HepG2 (cell line): ENCODE data around the gene ACOX3. TPM values are rescaled to one million over a fixed set of nuclear protein-coding genes. Genes with fewer than 3 reads are reported as not detected.

ENCODE experiments used
- ATAC-seq: fragments of 200-7000 bp; cut with Tn5 transposase; 3 replicates; pipeline ENCODE4 v1.9.1; 2020; ENCODE audit warnings: mild to moderate bottlenecking, moderate library complexity
- BruUV-seq: library from RNA; stranded (reverse); fragments of 400-500 nt; replicated peaks from 2 replicates; lab custom pipeline; 2021; lab: Mats Ljungman, UMichigan
- CTCF ChIA-PET: fragments of 300-600 bp; formaldehyde crosslinking; extraction: SDS; loops from one replicate; lab custom pipeline; 2021; ENCODE audit warnings: low total read pairs, inconsistent platforms, low intra/inter-chr PET ratio; lab: Yijun Ruan, JAX
- POLR2A ChIA-PET: fragments of 350-600 bp; sonication (Branson Sonifier 250); formaldehyde crosslinking; loops from one replicate; lab custom pipeline; 2020; ENCODE audit warnings: antibody characterized with exemption, inconsistent platforms; lab: Yijun Ruan, JAX
- DNase-seq: peaks from one replicate; pipeline ENCODE4 v3.0.0-alpha.2; 2015; ENCODE audit warnings: low spot score
- FAIRE-seq: peaks from 3 replicates; lab custom pipeline; 2011; peaks lifted over from hg19 to GRCh38; lab: Jason Lieb, UNC
- H2AFZ ChIP-seq: one replicate; pipeline ENCODE4 v1.6.1; 2011; ENCODE audit warnings: low read length, inconsistent platforms
- H3K27ac ChIP-seq: fragments of 300-600 bp; 3 replicates; pipeline ENCODE4 v1.8.0; 2011; ENCODE audit warnings: mixed run types, mild to moderate bottlenecking, mixed read lengths, low read length, inconsistent platforms; ENCODE audit not compliant: insufficient read depth; ENCODE audit errors: extremely low read length
- H3K27me3 ChIP-seq, 2 experiments: fragments of 200-600 bp in 1 of 2; 2 replicates in 1 of 2; 3 replicates in 1 of 2; pipeline versions ENCODE4 v1.6.0 to v1.8.0; 2011; ENCODE audit warnings: low read length in 2 of 2, mild to moderate bottlenecking in 2 of 2, moderate library complexity in 2 of 2, inconsistent platforms in 1 of 2; ENCODE audit not compliant: insufficient read depth in 2 of 2, control insufficient read depth in 1 of 2
- H3K36me3 ChIP-seq, 2 experiments: fragments of 200-600 bp in 1 of 2; replicated peaks in 1 of 2; 2 replicates in 1 of 2; 3 replicates in 1 of 2; pipeline versions ENCODE4 v1.5.1 to v1.8.0; 2011; ENCODE audit warnings: low read length in 2 of 2, inconsistent platforms in 1 of 2; ENCODE audit not compliant: insufficient read depth in 2 of 2, control insufficient read depth in 1 of 2
- H3K4me1 ChIP-seq: 2 replicates; pipeline ENCODE4 v1.5.1; 2012; ENCODE audit warnings: low read length, inconsistent platforms; ENCODE audit not compliant: insufficient read depth
- H3K4me2 ChIP-seq: 2 replicates; pipeline ENCODE4 v1.6.0; 2011; ENCODE audit warnings: low read depth, low read length, inconsistent platforms
- H3K4me3 ChIP-seq, 3 experiments: fragments of 200-600 bp in 1 of 3; sonication (generic), shearing (Covaris generic) in 1 of 3; replicated peaks in 1 of 3; 2 replicates each; pipeline ENCODE4 v1.5.1; 2011 to 2016; ENCODE audit warnings: low read length in 3 of 3, inconsistent platforms in 2 of 3, low read depth in 2 of 3, mild to moderate bottlenecking in 2 of 3, control low read depth in 1 of 3, mixed read lengths in 1 of 3; ENCODE audit not compliant: insufficient read depth in 1 of 3
- H3K79me2 ChIP-seq: one replicate; pipeline ENCODE4 v1.6.1; 2011; ENCODE audit warnings: low read length, inconsistent platforms; ENCODE audit not compliant: insufficient read depth
- H3K9ac ChIP-seq: 2 replicates; pipeline ENCODE4 v1.6.0; 2011; ENCODE audit warnings: mild to moderate bottlenecking, low read depth, low read length, inconsistent platforms; ENCODE audit not compliant: insufficient read depth
- H3K9me3 ChIP-seq: 2 replicates; pipeline ENCODE4 v1.5.1; 2012; ENCODE audit warnings: mild to moderate bottlenecking, low read length
- H4K20me1 ChIP-seq: 2 replicates; pipeline ENCODE4 v1.6.0; 2011; ENCODE audit warnings: inconsistent platforms, mild to moderate bottlenecking, low read length, moderate library complexity; ENCODE audit not compliant: insufficient read depth
- ARHGAP35 ChIP-seq: sonication (generic); formaldehyde crosslinking; IDR thresholded peaks from 2 replicates; pipeline ENCODE4 v1.9.0; 2022; ENCODE audit warnings: mild to moderate bottlenecking, inconsistent platforms, moderate library complexity, missing genetic modification reagents, borderline replicate concordance
- FLYWCH1 ChIP-seq: sonication (generic); formaldehyde crosslinking; IDR thresholded peaks from 2 replicates; pipeline ENCODE4 v1.8.1; 2023; ENCODE audit warnings: mild to moderate bottlenecking, missing genetic modification reagents
- ZNF34 ChIP-seq: sonication (generic); formaldehyde crosslinking; IDR thresholded peaks from 2 replicates; pipeline ENCODE4 v1.4.0; 2020; ENCODE audit warnings: mild to moderate bottlenecking, missing genetic modification reagents, borderline replicate concordance
- ZNF607 ChIP-seq: sonication (generic); formaldehyde crosslinking; IDR thresholded peaks from 2 replicates; pipeline ENCODE4 v1.5.1; 2020; ENCODE audit warnings: missing genetic modification reagents, mild to moderate bottlenecking, borderline replicate concordance
- WGBS: methylation state at CpG from one replicate; pipeline ENCODE4 v1.1.6; 2017; ENCODE audit warnings: low lambda C conversion rate; 5-methylcytosine and 5-hydroxymethylcytosine counted together
- in situ Hi-C: cut with HindIII; loops from 2 replicates; pipeline ENCODE4 v1.10.0; 2017; ENCODE audit warnings: low pct_unique_long_range_greater_than_20kb; ENCODE audit not compliant: extremely low pct_ligation_motif_present
- intact Hi-C: fragments of 100-400 bp; cut with micrococcal nuclease; formaldehyde crosslinking; loops from one replicate; pipeline ENCODE4 v1.10.0; 2022; ENCODE audit not compliant: unreplicated experiment
- polyA plus RNA-seq, 8 experiments: library from polyadenylated mRNA; depleted of rRNA in 3 of 8; stranded (reverse) in 7 of 8; unstranded in 1 of 8; fragments of >200 nt; fragmentation: Illumina TruSeq in 4 of 8; extraction: Trizol in 4 of 8; gene quantifications; 2 replicates each; pipeline versions ENCODE4 v1.2.1 to v1.2.3, GENCODE V29; 2011 to 2016; ENCODE audit warnings: low read depth in 4 of 8, missing spikeins in 1 of 8, mixed read lengths in 1 of 8; ENCODE audit not compliant: insufficient read depth in 1 of 8
- total RNA-seq, 5 experiments: library from RNA; depleted of rRNA; stranded (reverse); fragments of >200 nt; fragmentation: Illumina TruSeq; extraction: Trizol; gene quantifications; 2 replicates each; pipeline ENCODE4 v1.2.3, GENCODE V29; 2016; ENCODE audit warnings: low read depth in 1 of 5
- TF ChIP-seq, protein P1 (sequence below): sonication (generic); formaldehyde crosslinking; IDR thresholded peaks from 2 replicates; pipeline ENCODE4 v1.9.0; 2021; ENCODE audit warnings: missing genetic modification reagents, mild to moderate bottlenecking, borderline replicate concordance

Gene ACOX3
- total and polyA plus RNA-seq, 2 of the 13 experiments (the other 11 are each of a cell fraction or from before 2014, with no cell fraction given), result 4.2 to 17.8 TPM

- WGBS, result 96% methylated on average over 6 of the region's 6 CpGs
- intact Hi-C loops, result no loop called here
- no peak overlapping the region for H3K4me3 ChIP-seq
These were observed 3.3 kb upstream of the ACOX3 start for GRCh38 chr4:8443801-8444200.

DNA sequence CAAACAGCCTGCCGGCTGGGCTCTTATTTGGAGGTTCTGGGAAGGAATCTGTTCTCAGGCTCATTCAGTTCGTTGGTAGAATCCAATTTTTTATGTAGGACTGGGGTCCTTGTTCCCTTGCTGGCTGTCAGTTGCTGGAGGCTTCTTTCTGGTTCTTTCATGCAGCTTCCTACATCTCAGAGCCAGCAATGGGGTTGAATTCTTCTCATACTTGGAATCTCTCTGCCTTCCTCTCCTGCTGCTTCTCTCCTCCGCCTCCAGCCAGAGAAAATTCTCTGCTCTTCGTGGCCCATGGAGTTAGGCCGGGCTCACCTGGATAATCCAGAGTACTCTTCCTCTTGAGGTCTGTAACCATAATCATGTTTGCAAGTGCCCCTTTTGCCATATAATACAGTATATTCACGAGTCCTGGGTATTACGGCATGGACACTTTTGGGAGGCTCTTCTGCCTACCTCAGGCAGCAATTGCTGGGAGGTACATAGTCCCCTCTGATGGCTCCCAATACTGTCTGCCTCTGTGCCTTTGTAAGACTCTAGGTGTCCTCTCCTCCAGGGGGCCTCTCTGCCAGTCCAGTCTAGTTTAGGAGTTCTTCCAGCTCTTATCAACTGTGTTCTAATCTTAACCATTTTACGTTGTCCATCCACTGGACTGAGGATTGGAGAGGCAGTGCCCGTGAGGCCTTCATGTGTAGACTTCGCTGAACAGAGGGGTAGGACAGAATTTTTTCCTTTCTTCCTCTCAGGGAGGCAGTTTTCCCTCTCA, 2.3 kb upstream of the ACOX3 start:
- FAIRE-seq (no peak), DNase-seq (no peak), ATAC-seq (no peak)
- peaks cover 3 to 14% of the 10 kb centered on the region in 2 experiments; a peak in 2 of 5 replicates for H3K36me3 ChIP-seq
- WGBS, result 84% methylated on average over 10 of the region's 10 CpGs
- H3K27ac ChIP-seq, result no peak overlapping the region
- H2AFZ ChIP-seq, result no peak overlapping the region
- peak overlapping the region; percentile 3 to 97 (median 89); a peak in 4 of 6 replicates for H3K4me3 ChIP-seq
- H3K4me2 ChIP-seq, result peak overlapping the region; percentile 75
- in situ Hi-C loops, result no loop called here
- ChIA-PET CTCF (no interaction called here), POLR2A (no interaction called here)
- H3K27me3 ChIP-seq, result no peaks in the 10 kb centered on the region; a peak in 1 of 5 replicates
- intact Hi-C loops, result no loop called here
- H3K9ac ChIP-seq, result peak overlapping the region; percentile 85; the same call in 1 of the 2 replicates
- H3K4me1 ChIP-seq, result peaks cover 34% of the 10 kb centered on the region
- no peak for TF ChIP-seq FLYWCH1 (CRISPR knock-in tag)
- TF ChIP-seq ZNF607 (CRISPR knock-in tag), result no peak
- peaks cover 62% of the 10 kb centered on the region for H3K79me2 ChIP-seq
- H4K20me1 ChIP-seq, result no peaks in the 10 kb centered on the region
- no TSS peak for BruUV-seq
- no peaks in the 10 kb centered on the region for H3K9me3 ChIP-seq

More at GRCh38 chr4:8443801-8444200, 3.3 kb upstream of the ACOX3 start:
- no peak for TF ChIP-seq ZNF34 (CRISPR knock-in tag)
- TF ChIP-seq, protein P1, sequence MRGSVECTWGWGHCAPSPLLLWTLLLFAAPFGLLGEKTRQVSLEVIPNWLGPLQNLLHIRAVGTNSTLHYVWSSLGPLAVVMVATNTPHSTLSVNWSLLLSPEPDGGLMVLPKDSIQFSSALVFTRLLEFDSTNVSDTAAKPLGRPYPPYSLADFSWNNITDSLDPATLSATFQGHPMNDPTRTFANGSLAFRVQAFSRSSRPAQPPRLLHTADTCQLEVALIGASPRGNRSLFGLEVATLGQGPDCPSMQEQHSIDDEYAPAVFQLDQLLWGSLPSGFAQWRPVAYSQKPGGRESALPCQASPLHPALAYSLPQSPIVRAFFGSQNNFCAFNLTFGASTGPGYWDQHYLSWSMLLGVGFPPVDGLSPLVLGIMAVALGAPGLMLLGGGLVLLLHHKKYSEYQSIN, result no peak
- TF ChIP-seq ARHGAP35 (CRISPR knock-in tag), result no peak
- DNase-seq (no peak), FAIRE-seq (no peak), ATAC-seq (no peak)
- H3K4me2 ChIP-seq, result no peak overlapping the region
- ChIA-PET POLR2A (no interaction called here), CTCF (no interaction called here)
- no peaks in the 10 kb centered on the region for H3K9me3 ChIP-seq
- H3K4me1 ChIP-seq, result peaks cover 30% of the 10 kb centered on the region
- H3K27ac ChIP-seq, result no peak overlapping the region
- no peaks in the 10 kb centered on the region; a peak in 1 of 5 replicates for H3K27me3 ChIP-seq
- H4K20me1 ChIP-seq, result no peaks in the 10 kb centered on the region
- in situ Hi-C loops, result no loop called here
- no peak overlapping the region for H3K9ac ChIP-seq
- peaks cover 4 to 24% of the 10 kb centered on the region in 2 experiments; a peak in 2 of 5 replicates for H3K36me3 ChIP-seq
- peaks cover 59% of the 10 kb centered on the region for H3K79me2 ChIP-seq
- no TSS peak for BruUV-seq
- no peak overlapping the region for H2AFZ ChIP-seq
